SK-N-MC (cell line): Measurements from ENCODE around the gene DLD.

Source experiments
- DNase-seq: peaks from one replicate; pipeline ENCODE4 v3.0.0-alpha.2; 2011; ENCODE audit warnings: low read depth, low spot score
- H3K27ac ChIP-seq: fragments of 200-600 bp; sonication (generic); 2 replicates; pipeline ENCODE4 v1.5.1; 2016; ENCODE audit warnings: mixed run types
- H3K36me3 ChIP-seq: fragments of 200-600 bp; sonication (generic); 2 replicates; pipeline ENCODE4 v1.6.1; 2017; ENCODE audit warnings: antibody characterized with exemption, low read length, mixed read lengths; ENCODE audit not compliant: insufficient read depth
- H3K4me3 ChIP-seq: fragments of 200-600 bp; sonication (generic); 2 replicates; pipeline ENCODE4 v1.5.1; 2016
- H3K9ac ChIP-seq: fragments of 200-600 bp; sonication (generic); 2 replicates; pipeline ENCODE4 v1.8.0; 2017; ENCODE audit warnings: mixed run types, mixed read lengths; ENCODE audit not compliant: insufficient read length
- H3K9me3 ChIP-seq: fragments of 200-600 bp; sonication (generic); 2 replicates; pipeline ENCODE4 v1.6.1; 2017; ENCODE audit warnings: low read depth, mild to moderate bottlenecking, antibody characterized with exemption, low read length, moderate library complexity, mixed read lengths
- EZH2 ChIP-seq: fragments of 200-600 bp; sonication (generic); IDR thresholded peaks from one replicate; pipeline ENCODE4 v1.6.1; 2017; ENCODE audit warnings: antibody characterized with exemption
- FOXP2 ChIP-seq: optimal IDR thresholded peaks from 2 replicates; pipeline ENCODE3; 2011; ENCODE audit warnings: mild to moderate bottlenecking, moderate library complexity; ENCODE audit not compliant: insufficient read depth; ENCODE audit errors: extremely low read length, control extremely low read depth
- POLR2AphosphoS5 ChIP-seq: IDR thresholded peaks from 2 replicates; pipeline ENCODE4 v1.6.1; 2012; ENCODE audit warnings: mild to moderate bottlenecking, low read depth, low read length, borderline replicate concordance

DLD gene

GRCh38 chr7:107854989-107855388 is 36.0 kb upstream of the DLD start:
- Histone ChIP-seq H3K9ac (no peak overlapping the region), H3K4me3 (no peak overlapping the region), H3K27ac (no peak overlapping the region), H3K36me3 (no peaks in the 10 kb centered on the region), H3K9me3 (no peaks in the 10 kb centered on the region)
- DNase-seq = no peak
- TF ChIP-seq EZH2 (no peak), POLR2AphosphoS5 (no peak), FOXP2 (no peak)

GRCh38 chr7:107856806-107857540 is 34.0 kb upstream of the DLD start:
- H3K36me3 ChIP-seq = no peaks in the 10 kb centered on the region
- H3K9me3 ChIP-seq = no peaks in the 10 kb centered on the region
- TF ChIP-seq EZH2 = no peak
- no peak for TF ChIP-seq FOXP2
- TF ChIP-seq POLR2AphosphoS5 = no peak
- no peak for DNase-seq
- H3K4me3 ChIP-seq = no peak overlapping the region
- no peak overlapping the region for H3K27ac ChIP-seq
- no peak overlapping the region for H3K9ac ChIP-seq

GRCh38 chr7:107857541-107857912 is 33.5 kb upstream of the DLD start:
- no peak for DNase-seq
- Histone ChIP-seq H3K9me3 (no peaks in the 10 kb centered on the region), H3K36me3 (no peaks in the 10 kb centered on the region), H3K27ac (no peak overlapping the region), H3K9ac (no peak overlapping the region), H3K4me3 (no peak overlapping the region)
- TF ChIP-seq FOXP2 (no peak), EZH2 (no peak), POLR2AphosphoS5 (no peak)

- Histone ChIP-seq H3K9me3 (no peaks in the 10 kb centered on the region), H3K9ac (no peak overlapping the region), H3K36me3 (no peaks in the 10 kb centered on the region), H3K4me3 (no peak overlapping the region), H3K27ac (no peak overlapping the region)
- DNase-seq = no peak
- TF ChIP-seq FOXP2 (no peak), EZH2 (no peak), POLR2AphosphoS5 (no peak)
Measured at GRCh38 chr7:107858280-107858679, 32.7 kb upstream of the DLD start.

GRCh38 chr7:107860279-107860961 is 30.6 kb upstream of the DLD start:
- no peak overlapping the region for H3K27ac ChIP-seq
- no peak for DNase-seq
- H3K36me3 ChIP-seq = no peaks in the 10 kb centered on the region
- TF ChIP-seq FOXP2 (no peak), EZH2 (no peak), POLR2AphosphoS5 (no peak)
- no peak overlapping the region for H3K4me3 ChIP-seq
- no peaks in the 10 kb centered on the region for H3K9me3 ChIP-seq
- no peak overlapping the region for H3K9ac ChIP-seq

- DNase-seq = no peak
Measured at GRCh38 chr7:107860981-107861652, 29.9 kb upstream of the DLD start.

GRCh38 chr7:107865956-107866775 is 24.8 kb upstream of the DLD start:
- Histone ChIP-seq H3K9me3 (no peaks in the 10 kb centered on the region), H3K27ac (no peak overlapping the region), H3K4me3 (no peak overlapping the region), H3K9ac (no peak overlapping the region), H3K36me3 (no peaks in the 10 kb centered on the region)
- no peak for DNase-seq
- TF ChIP-seq FOXP2 (no peak), POLR2AphosphoS5 (no peak), EZH2 (no peak)

More at GRCh38 chr7:107860981-107861652, 29.9 kb upstream of the DLD start:
- no peaks in the 10 kb centered on the region for H3K9me3 ChIP-seq
- no peak for TF ChIP-seq FOXP2
- no peak for TF ChIP-seq EZH2
- no peak for TF ChIP-seq POLR2AphosphoS5
- H3K36me3 ChIP-seq = no peaks in the 10 kb centered on the region
- no peak overlapping the region for H3K4me3 ChIP-seq
- H3K27ac ChIP-seq = no peak overlapping the region
- no peak overlapping the region for H3K9ac ChIP-seq

- no peak for TF ChIP-seq POLR2AphosphoS5
- no peak for TF ChIP-seq FOXP2
- no peak for TF ChIP-seq EZH2
- Histone ChIP-seq H3K27ac (no peak overlapping the region), H3K9me3 (no peaks in the 10 kb centered on the region), H3K36me3 (no peaks in the 10 kb centered on the region), H3K9ac (no peak overlapping the region), H3K4me3 (no peak overlapping the region)
- no peak for DNase-seq
Measured at GRCh38 chr7:107867858-107868466, 23.0 kb upstream of the DLD start.
